ENCODE data around the gene MAP1LC3B. TPM values are rescaled to one million over a fixed set of nuclear protein-coding genes. Genes with fewer than 3 reads are reported as not detected.

MAP1LC3B gene
- total and polyA plus RNA-seq, 2 donors (not counting 1 experiment from before 2014, with no cell fraction given): 72.7 to 75.8 TPM

DNA sequence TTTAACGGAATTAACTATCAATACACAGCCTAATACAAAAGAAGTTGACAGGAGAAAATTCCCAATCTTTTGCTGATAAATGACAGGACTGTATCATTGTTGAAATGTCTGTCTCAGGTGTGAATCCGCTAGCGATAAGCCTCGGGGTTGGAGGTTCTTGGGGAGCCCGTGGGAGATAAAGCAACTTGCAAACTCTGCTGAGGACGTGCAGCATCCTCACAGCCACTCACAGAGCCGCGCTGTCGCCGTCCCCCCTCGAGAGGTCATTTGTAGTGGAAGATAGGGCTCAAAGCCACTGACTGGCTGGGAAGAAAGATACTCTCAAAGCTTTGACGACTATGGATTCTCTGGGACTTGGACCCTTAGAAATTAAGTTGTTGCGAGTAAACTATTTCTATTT lies 17.0 kb downstream of the MAP1LC3B start:
- H3K4me3 ChIP-seq (ENCODE audit: control extremely low read depth in 1 of 5, extremely low read depth in 1 of 5, insufficient read depth in 1 of 5, low read depth in 2 of 5, low read length in 4 of 5): no peak overlapping the region
- 95% methylated on average over 12 of the region's 13 CpGs for WGBS (ENCODE audit: insufficient coverage)
- no peaks in the 10 kb centered on the region for H3K4me1 ChIP-seq (ENCODE audit: control insufficient read depth in 2 of 2, insufficient read depth in 2 of 2, low read length in 2 of 2)
- no peak for ATAC-seq (ENCODE audit: low read depth)
- CTCF ChIA-PET: no interaction called here
- H3K4me1 Mint-ChIP-seq: peaks cover 4% of the 10 kb centered on the region
- H3K9ac ChIP-seq (ENCODE audit: low read length): no peak overlapping the region
- intact Hi-C loops (cut with micrococcal nuclease): no loop called here
- H3K27ac Mint-ChIP-seq: no peak overlapping the region
- no peak for TF ChIP-seq EZH2 (IDR thresholded peaks at IDR 0.05; ENCODE audit: borderline replicate concordance, insufficient read depth, low read depth, low read length, poor library complexity, severe bottlenecking)
- TF ChIP-seq, protein P1, sequence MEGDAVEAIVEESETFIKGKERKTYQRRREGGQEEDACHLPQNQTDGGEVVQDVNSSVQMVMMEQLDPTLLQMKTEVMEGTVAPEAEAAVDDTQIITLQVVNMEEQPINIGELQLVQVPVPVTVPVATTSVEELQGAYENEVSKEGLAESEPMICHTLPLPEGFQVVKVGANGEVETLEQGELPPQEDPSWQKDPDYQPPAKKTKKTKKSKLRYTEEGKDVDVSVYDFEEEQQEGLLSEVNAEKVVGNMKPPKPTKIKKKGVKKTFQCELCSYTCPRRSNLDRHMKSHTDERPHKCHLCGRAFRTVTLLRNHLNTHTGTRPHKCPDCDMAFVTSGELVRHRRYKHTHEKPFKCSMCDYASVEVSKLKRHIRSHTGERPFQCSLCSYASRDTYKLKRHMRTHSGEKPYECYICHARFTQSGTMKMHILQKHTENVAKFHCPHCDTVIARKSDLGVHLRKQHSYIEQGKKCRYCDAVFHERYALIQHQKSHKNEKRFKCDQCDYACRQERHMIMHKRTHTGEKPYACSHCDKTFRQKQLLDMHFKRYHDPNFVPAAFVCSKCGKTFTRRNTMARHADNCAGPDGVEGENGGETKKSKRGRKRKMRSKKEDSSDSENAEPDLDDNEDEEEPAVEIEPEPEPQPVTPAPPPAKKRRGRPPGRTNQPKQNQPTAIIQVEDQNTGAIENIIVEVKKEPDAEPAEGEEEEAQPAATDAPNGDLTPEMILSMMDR (IDR thresholded peaks at IDR 0.05): no peak
- H2AFZ ChIP-seq (ENCODE audit: insufficient read depth, low read depth, low read length, poor library complexity, severe bottlenecking): no peak overlapping the region
- H3K27ac ChIP-seq (ENCODE audit: low read length in 2 of 2): no peak overlapping the region
- H3K79me2 ChIP-seq (ENCODE audit: control insufficient read depth, insufficient read depth, low read length): no peaks in the 10 kb centered on the region
- H3K9me3 Mint-ChIP-seq (ENCODE audit: insufficient read depth): no peaks in the 10 kb centered on the region
- no peaks in the 10 kb centered on the region for H3K27me3 ChIP-seq (replicated peaks in 1 of 4; ENCODE audit: control extremely low read depth in 1 of 4, control insufficient read depth in 3 of 4, insufficient read depth in 4 of 4, low read length in 3 of 4)
- H3K4me2 ChIP-seq (replicated peaks; ENCODE audit: low read depth, low read length, poor library complexity, severe bottlenecking): no peak overlapping the region
- H3K9me3 ChIP-seq (ENCODE audit: control extremely low read depth in 1 of 3, control insufficient read depth in 2 of 3, insufficient read depth in 1 of 3, low read length in 2 of 3): no peaks in the 10 kb centered on the region
- peaks cover 7 to 16% of the 10 kb centered on the region in 2 experiments for H3K36me3 ChIP-seq (replicated peaks in 1 of 2; ENCODE audit: control extremely low read depth in 1 of 2, control insufficient read depth in 1 of 2, extremely low read depth in 1 of 2, insufficient read depth in 2 of 2, low read length in 1 of 2)
- H4K20me1 ChIP-seq (ENCODE audit: control insufficient read depth, insufficient read depth, low read length, poor library complexity, severe bottlenecking): no peaks in the 10 kb centered on the region
- no peak for DNase-seq
- no peaks in the 10 kb centered on the region for H3K27me3 Mint-ChIP-seq
- POLR2A ChIA-PET: no interaction called here
- no peak overlapping the region for H3K4me3 Mint-ChIP-seq

DNA sequence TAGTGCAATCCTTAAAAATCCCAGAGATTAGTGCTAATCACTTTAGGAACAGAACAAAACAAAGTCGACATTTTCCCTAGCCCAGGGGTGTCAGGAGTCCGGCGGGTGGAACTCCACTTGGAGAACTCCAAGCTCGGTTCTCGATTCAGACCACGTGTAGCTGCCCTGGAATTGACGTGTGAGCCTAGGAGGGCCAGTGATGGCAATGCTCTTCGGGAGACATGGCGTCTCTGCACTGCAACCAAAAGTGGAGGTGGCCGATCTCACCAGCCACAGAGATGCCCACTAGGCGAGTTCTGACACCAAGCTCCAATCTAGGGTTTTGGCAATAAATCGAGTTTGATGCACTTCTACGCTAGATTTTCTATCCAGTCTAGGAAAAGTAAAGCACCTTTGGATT lies 17.6 kb downstream of the MAP1LC3B start:
- Histone ChIP-seq H3K36me3 (replicated peaks in 1 of 2; ENCODE audit: control extremely low read depth in 1 of 2, control insufficient read depth in 1 of 2, extremely low read depth in 1 of 2, insufficient read depth in 2 of 2, low read length in 1 of 2) (peaks cover 5 to 10% of the 10 kb centered on the region in 2 experiments), H2AFZ (ENCODE audit: insufficient read depth, low read depth, low read length, poor library complexity, severe bottlenecking) (no peak overlapping the region), H3K27me3 (replicated peaks in 1 of 4; ENCODE audit: control extremely low read depth in 1 of 4, control insufficient read depth in 3 of 4, insufficient read depth in 4 of 4, low read length in 3 of 4) (no peaks in the 10 kb centered on the region), H3K79me2 (ENCODE audit: control insufficient read depth, insufficient read depth, low read length) (no peaks in the 10 kb centered on the region), H3K9me3 (ENCODE audit: control extremely low read depth in 1 of 3, control insufficient read depth in 2 of 3, insufficient read depth in 1 of 3, low read length in 2 of 3) (no peaks in the 10 kb centered on the region), H3K27ac (ENCODE audit: low read length in 2 of 2) (no peak overlapping the region), H3K4me2 (replicated peaks; ENCODE audit: low read depth, low read length, poor library complexity, severe bottlenecking) (no peak overlapping the region), H3K9ac (ENCODE audit: low read length) (no peak overlapping the region), H3K4me1 (ENCODE audit: control insufficient read depth in 2 of 2, insufficient read depth in 2 of 2, low read length in 2 of 2) (no peaks in the 10 kb centered on the region), H4K20me1 (ENCODE audit: control insufficient read depth, insufficient read depth, low read length, poor library complexity, severe bottlenecking) (no peaks in the 10 kb centered on the region), H3K4me3 (ENCODE audit: control extremely low read depth in 1 of 5, extremely low read depth in 1 of 5, insufficient read depth in 1 of 5, low read depth in 2 of 5, low read length in 4 of 5) (no peak overlapping the region)
- Mint-ChIP-seq H3K9me3 (ENCODE audit: insufficient read depth) (no peaks in the 10 kb centered on the region), H3K4me1 (peaks cover 4% of the 10 kb centered on the region), H3K27me3 (no peaks in the 10 kb centered on the region), H3K4me3 (no peak overlapping the region), H3K27ac (no peak overlapping the region)
- POLR2A ChIA-PET: no interaction called here
- CTCF ChIA-PET: interaction anchor here (0.7 to 1.0 kb wide), 2 partner anchors 9 to 225 kb away, joined by 3 read pairs; no protein-coding TSS in a partner anchor
- WGBS (ENCODE audit: insufficient coverage): 99% methylated on average over 13 of the region's 13 CpGs
- ATAC-seq (ENCODE audit: low read depth) (no peak), DNase-seq (no peak)
- no peak for TF ChIP-seq EZH2 (IDR thresholded peaks at IDR 0.05; ENCODE audit: borderline replicate concordance, insufficient read depth, low read depth, low read length, poor library complexity, severe bottlenecking)
- intact Hi-C loops (cut with micrococcal nuclease): no loop called here

Measured in B cell (primary cell).